Measurements from ENCODE around the gene MAGED1. TPM values are rescaled to one million over a fixed set of nuclear protein-coding genes. Genes with fewer than 3 reads are reported as not detected.

Gene MAGED1, protein sequence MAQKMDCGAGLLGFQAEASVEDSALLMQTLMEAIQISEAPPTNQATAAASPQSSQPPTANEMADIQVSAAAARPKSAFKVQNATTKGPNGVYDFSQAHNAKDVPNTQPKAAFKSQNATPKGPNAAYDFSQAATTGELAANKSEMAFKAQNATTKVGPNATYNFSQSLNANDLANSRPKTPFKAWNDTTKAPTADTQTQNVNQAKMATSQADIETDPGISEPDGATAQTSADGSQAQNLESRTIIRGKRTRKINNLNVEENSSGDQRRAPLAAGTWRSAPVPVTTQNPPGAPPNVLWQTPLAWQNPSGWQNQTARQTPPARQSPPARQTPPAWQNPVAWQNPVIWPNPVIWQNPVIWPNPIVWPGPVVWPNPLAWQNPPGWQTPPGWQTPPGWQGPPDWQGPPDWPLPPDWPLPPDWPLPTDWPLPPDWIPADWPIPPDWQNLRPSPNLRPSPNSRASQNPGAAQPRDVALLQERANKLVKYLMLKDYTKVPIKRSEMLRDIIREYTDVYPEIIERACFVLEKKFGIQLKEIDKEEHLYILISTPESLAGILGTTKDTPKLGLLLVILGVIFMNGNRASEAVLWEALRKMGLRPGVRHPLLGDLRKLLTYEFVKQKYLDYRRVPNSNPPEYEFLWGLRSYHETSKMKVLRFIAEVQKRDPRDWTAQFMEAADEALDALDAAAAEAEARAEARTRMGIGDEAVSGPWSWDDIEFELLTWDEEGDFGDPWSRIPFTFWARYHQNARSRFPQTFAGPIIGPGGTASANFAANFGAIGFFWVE
- total RNA-seq (100 to 1,000 TPM in 5 of 7 donors, 10 to 100 TPM in 2; 27.1 to 139 (median 111) TPM), polyA plus RNA-seq (100 to 1,000 TPM in 1 of 2 donors, 10 to 100 TPM in 1; 50.0 to 310 TPM)
- long read RNA-seq, donor 1, transcript MAGED1-201 (13 exons, 2,747 nt) = major isoform, 166 of 435 reads
- long read RNA-seq, donor 1, transcript MAGED1-204 (13 exons, 2,701 nt) = minor isoform, 26 of 435 reads
- long read RNA-seq, donor 1, partial matches to known transcripts = 212 of 435 reads
- long read RNA-seq, donor 1, other reads (novel, unspliced or antisense) = 29 of 435 reads
- long read RNA-seq, donor 2, transcript MAGED1-201 (13 exons, 2,747 nt) = major isoform, 42 of 174 reads
- long read RNA-seq, donor 2, partial matches to known transcripts = 129 of 174 reads
- long read RNA-seq, donor 2, other reads (novel, unspliced or antisense) = 0 of 174 reads
- long read RNA-seq, donor 3, transcript MAGED1-201 (13 exons, 2,747 nt) = major isoform, 223 of 343 reads
- long read RNA-seq, donor 3, transcript MAGED1-204 (13 exons, 2,701 nt) = minor isoform, 13 of 343 reads
- long read RNA-seq, donor 3, partial matches to known transcripts = 88 of 343 reads
- long read RNA-seq, donor 3, other reads (novel, unspliced or antisense) = 18 of 343 reads

DNA sequence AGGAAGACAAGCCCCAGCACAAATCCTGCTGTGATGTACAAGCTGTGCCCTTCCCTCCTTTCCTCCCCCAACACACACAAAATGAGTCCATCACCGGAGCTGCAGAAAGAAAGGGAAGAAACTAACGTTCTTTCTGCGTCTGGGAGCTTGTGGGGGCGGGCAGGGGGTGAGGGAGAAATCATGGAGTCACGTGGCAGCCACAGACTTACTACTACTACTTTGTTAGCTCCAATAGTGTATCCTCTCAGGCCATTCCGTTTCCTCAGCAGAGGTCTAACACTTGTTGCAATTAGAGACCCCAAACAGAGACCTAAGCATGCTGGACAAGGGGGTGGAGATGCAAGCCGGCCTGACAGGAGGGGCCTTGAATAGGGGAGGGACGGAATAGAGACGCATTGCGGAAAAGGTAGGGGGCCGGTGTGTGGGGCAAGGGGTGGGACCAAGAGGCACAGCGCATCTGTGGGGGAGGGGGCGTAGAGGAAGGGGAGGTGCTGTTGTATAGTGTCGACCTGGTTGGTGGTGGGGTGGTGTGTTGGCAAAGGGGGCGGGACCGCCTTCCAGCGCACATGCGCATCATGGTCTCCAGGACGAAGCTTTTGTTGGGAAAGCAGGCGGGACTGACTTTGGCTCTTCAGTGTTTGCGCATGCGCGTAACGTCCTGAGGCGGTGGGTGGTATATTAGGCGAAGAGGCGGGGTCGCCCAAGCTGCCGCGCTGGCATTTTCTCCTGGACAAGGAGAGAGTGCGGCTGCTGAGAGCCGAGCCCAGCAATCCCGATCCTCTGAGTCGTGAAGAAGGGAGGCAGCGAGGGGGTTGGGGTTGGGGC lies at the start of gene MAGED1:
TSS of gene MAGED1 (plus strand) at position 703 of the 825 bp plus-strand sequence. CDS start 682 bp downstream, outside the sequence.
- Histone ChIP-seq H3K4me1 (ENCODE audit: insufficient read depth) (peaks cover 4% of the 10 kb centered on the region), H3K27ac (peak within 1 kb of the TSS; percentile 78 to 85), H3K36me3 (no peaks in the 10 kb centered on the region), H3K27me3 (no peaks in the 10 kb centered on the region), H3K9me3 (no peaks in the 10 kb centered on the region), H3K4me3 (peak within 1 kb of the TSS; percentile 34)
- TF ChIP-seq EP300 (IDR thresholded peaks at IDR 0.05) = no peak
- TF ChIP-seq POLR2A (IDR thresholded peaks at IDR 0.05) = peak; percentile 64
- DNase-seq = peak; percentile 91 to 94 (median 93)
- intact Hi-C loops (cut with DNase I) = no loop called here
- WGBS, 3 donors = 21 to 34% (median 30%) methylated on average over 35 of the region's 35 CpGs

DNA sequence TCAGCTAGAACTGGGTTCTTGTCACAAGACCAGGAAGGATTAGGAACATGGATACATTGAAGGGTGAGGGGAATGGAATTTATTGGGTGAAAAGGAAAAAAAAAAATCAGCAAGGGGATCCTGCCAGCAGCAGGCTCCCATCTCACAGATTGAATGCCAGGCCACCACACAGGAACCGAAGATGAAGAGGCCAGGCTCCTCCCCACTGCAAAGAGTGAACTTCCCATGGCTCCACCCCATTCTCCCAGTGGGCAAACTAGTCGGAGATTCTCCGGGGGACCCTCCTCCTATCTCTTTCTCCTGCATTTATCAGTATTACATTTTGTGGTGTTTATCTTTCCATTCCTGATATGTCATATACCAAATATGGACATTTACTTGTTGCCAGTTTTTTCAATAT lies 46.0 kb upstream of the MAGED1 start:
- WGBS, 3 donors = 39 to 49% (median 47%) methylated on average over 3 of the region's 3 CpGs
- H3K27ac ChIP-seq = no peak overlapping the region
- H3K4me1 ChIP-seq (ENCODE audit: insufficient read depth) = no peaks in the 10 kb centered on the region
- no peak for TF ChIP-seq POLR2A (IDR thresholded peaks at IDR 0.05)
- TF ChIP-seq EP300 (IDR thresholded peaks at IDR 0.05) = no peak
- TF ChIP-seq, protein P1, sequence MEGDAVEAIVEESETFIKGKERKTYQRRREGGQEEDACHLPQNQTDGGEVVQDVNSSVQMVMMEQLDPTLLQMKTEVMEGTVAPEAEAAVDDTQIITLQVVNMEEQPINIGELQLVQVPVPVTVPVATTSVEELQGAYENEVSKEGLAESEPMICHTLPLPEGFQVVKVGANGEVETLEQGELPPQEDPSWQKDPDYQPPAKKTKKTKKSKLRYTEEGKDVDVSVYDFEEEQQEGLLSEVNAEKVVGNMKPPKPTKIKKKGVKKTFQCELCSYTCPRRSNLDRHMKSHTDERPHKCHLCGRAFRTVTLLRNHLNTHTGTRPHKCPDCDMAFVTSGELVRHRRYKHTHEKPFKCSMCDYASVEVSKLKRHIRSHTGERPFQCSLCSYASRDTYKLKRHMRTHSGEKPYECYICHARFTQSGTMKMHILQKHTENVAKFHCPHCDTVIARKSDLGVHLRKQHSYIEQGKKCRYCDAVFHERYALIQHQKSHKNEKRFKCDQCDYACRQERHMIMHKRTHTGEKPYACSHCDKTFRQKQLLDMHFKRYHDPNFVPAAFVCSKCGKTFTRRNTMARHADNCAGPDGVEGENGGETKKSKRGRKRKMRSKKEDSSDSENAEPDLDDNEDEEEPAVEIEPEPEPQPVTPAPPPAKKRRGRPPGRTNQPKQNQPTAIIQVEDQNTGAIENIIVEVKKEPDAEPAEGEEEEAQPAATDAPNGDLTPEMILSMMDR (IDR thresholded peaks at IDR 0.05) = no peak
- DNase-seq = no peak
- no peaks in the 10 kb centered on the region for H3K9me3 ChIP-seq
- H3K4me3 ChIP-seq = no peak overlapping the region
- H3K27me3 ChIP-seq = no peaks in the 10 kb centered on the region
- intact Hi-C loops (cut with DNase I) = no loop called here
- no peaks in the 10 kb centered on the region for H3K36me3 ChIP-seq

DNA sequence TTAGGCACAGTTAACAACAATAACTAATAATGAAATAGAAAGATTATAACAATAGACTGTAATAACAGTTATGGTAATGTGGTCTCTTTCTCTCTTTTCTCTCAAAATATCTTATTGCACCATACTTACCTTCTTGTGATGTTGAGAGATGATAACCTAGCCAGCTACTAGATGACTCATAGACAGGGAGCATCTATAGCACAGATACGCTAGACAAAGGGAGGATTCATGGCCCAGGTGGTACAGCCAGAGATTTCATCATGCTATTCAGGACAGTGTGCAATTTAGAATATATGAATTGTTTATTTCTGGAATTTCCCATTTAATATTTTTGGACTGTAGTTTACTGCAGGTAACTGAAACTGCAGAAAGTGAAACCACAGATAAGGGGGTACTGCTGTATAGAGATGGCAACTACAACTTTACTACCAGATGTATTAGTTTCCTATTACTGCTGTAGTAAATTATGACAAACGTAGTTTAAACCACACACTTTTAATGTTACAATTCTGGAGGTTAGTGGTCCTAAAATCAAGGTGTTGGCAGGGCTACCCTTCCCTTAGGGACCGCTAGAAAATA lies 41.8 kb upstream of the MAGED1 start:
- DNase-seq = no peak
- Histone ChIP-seq H3K4me1 (ENCODE audit: insufficient read depth) (no peaks in the 10 kb centered on the region), H3K27me3 (no peaks in the 10 kb centered on the region), H3K27ac (no peak overlapping the region), H3K36me3 (no peaks in the 10 kb centered on the region), H3K9me3 (no peaks in the 10 kb centered on the region), H3K4me3 (no peak overlapping the region)
- intact Hi-C loops (cut with DNase I) = no loop called here
- 64 to 69% (median 68%) methylated on average over 3 of the region's 3 CpGs for WGBS, 3 donors
- TF ChIP-seq POLR2A (IDR thresholded peaks at IDR 0.05) = no peak
- no peak for TF ChIP-seq EP300 (IDR thresholded peaks at IDR 0.05)
- TF ChIP-seq, protein P1 (IDR thresholded peaks at IDR 0.05) = no peak

DNA sequence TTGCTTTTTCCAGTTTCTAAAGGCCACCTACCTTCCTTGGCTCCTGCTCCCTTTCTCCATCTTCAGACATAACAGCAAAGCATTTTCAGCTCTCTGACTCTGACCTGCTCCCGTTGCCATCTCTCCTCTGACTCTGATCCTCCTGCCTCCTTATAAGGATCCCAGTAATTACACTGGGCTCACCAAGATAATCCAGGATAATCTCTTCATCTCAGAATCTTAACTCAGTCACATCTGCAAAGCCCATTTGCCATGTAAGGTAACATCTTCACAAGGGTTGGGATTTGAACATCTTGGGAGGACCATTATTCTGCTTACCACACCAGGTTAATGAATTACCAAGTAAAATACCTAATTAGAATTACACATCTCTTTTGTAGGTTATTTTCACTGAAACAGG lies 41.3 kb upstream of the MAGED1 start:
- Histone ChIP-seq H3K36me3 (no peaks in the 10 kb centered on the region), H3K9me3 (no peaks in the 10 kb centered on the region), H3K27me3 (no peaks in the 10 kb centered on the region), H3K4me1 (ENCODE audit: insufficient read depth) (no peaks in the 10 kb centered on the region), H3K27ac (no peak overlapping the region), H3K4me3 (no peak overlapping the region)
- 48 to 76% (median 64%) methylated on average over 1 of the region's 1 CpG for WGBS, 3 donors
- DNase-seq = no peak
- intact Hi-C loops (cut with DNase I) = no loop called here
- TF ChIP-seq POLR2A (IDR thresholded peaks at IDR 0.05) (no peak), EP300 (IDR thresholded peaks at IDR 0.05) (no peak)
- TF ChIP-seq, protein P1 (IDR thresholded peaks at IDR 0.05) = no peak

Data from ovary (tissue), 10 donors.